NB4 (cell line): ENCODE measurements around the gene GNPTAB.

ENCODE experiments used
- CTCF ChIP-seq: IDR thresholded peaks from one replicate; pipeline ENCODE4 v1.5.1; 2012; ENCODE audit warnings: low read depth, low read length
- MAX ChIP-seq: IDR thresholded peaks from 2 replicates; pipeline ENCODE4 v1.6.1; 2011; ENCODE audit warnings: low read depth, low read length

DNA sequence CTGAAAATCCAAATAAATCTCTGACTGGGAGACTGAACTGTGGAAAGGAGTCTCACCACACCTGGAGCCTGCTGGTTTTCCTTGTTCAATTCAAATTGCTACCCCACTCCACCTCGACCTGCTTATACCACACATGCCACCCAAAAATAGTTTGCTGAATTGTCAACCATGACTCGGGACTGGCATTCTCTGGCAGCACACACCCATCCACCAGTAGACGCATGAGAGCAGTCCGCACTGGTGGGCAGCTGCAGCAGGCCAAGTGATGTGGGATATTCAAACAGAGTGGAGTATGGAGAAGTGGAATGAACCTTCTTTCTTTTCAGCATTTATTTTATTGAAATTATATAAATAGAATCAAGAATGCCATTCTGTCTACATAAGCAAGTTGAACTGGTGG lies 52.8 kb downstream of the GNPTAB start:
- TF ChIP-seq CTCF (no peak), MAX (no peak)
